HepG2 (cell line): ENCODE measurements around the gene KCTD1. TPM values are rescaled to one million over a fixed set of nuclear protein-coding genes. Genes with fewer than 3 reads are reported as not detected.

Source experiments
- IRX3 ChIP-seq: sonication (generic); formaldehyde crosslinking; IDR thresholded peaks from 2 replicates; pipeline ENCODE4 v1.8.1; 2023; ENCODE audit warnings: mild to moderate bottlenecking, low read depth, missing genetic modification reagents, borderline replicate concordance
- KLF15 ChIP-seq: sonication (generic); formaldehyde crosslinking; IDR thresholded peaks from 2 replicates; pipeline ENCODE4 v1.8.1; 2023; ENCODE audit warnings: borderline replicate concordance, mild to moderate bottlenecking, inconsistent platforms, missing genetic modification reagents, mixed read lengths
- ZNF331 ChIP-seq: sonication (generic); formaldehyde crosslinking; IDR thresholded peaks from 2 replicates; pipeline ENCODE4 v1.4.0; 2020; ENCODE audit warnings: missing genetic modification reagents
- polyA plus RNA-seq, 8 experiments: library from polyadenylated mRNA; depleted of rRNA in 3 of 8; stranded (reverse) in 7 of 8; unstranded in 1 of 8; fragments of >200 nt; fragmentation: Illumina TruSeq in 4 of 8; extraction: Trizol in 4 of 8; gene quantifications; 2 replicates each; pipeline versions ENCODE4 v1.2.1 to v1.2.3, GENCODE V29; 2011 to 2016; ENCODE audit warnings: low read depth in 4 of 8, missing spikeins in 1 of 8, mixed read lengths in 1 of 8; ENCODE audit not compliant: insufficient read depth in 1 of 8
- total RNA-seq, 5 experiments: library from RNA; depleted of rRNA; stranded (reverse); fragments of >200 nt; fragmentation: Illumina TruSeq; extraction: Trizol; gene quantifications; 2 replicates each; pipeline ENCODE4 v1.2.3, GENCODE V29; 2016; ENCODE audit warnings: low read depth in 1 of 5
- TF ChIP-seq, protein P1 (sequence below): sonication (generic); formaldehyde crosslinking; IDR thresholded peaks from 2 replicates; pipeline ENCODE4 v1.5.0; 2020; ENCODE audit warnings: mild to moderate bottlenecking, missing genetic modification reagents, borderline replicate concordance
- TF ChIP-seq, protein P2 (sequence below): sonication (generic); formaldehyde crosslinking; IDR thresholded peaks from 2 replicates; pipeline ENCODE4 v1.8.1; 2022; ENCODE audit warnings: mild to moderate bottlenecking, missing genetic modification reagents
- TF ChIP-seq, protein P3 (sequence below): sonication (generic); formaldehyde crosslinking; IDR thresholded peaks from 2 replicates; pipeline ENCODE4 v1.4.0; 2020; ENCODE audit warnings: missing genetic modification reagents; ENCODE audit errors: not compliant biosample characterization
- TF ChIP-seq, protein P4 (sequence below): sonication (generic); formaldehyde crosslinking; IDR thresholded peaks from 2 replicates; pipeline ENCODE4 v1.4.0; 2020; ENCODE audit warnings: missing genetic modification reagents, borderline replicate concordance

The KCTD1 gene
- total and polyA plus RNA-seq, 2 of the 13 experiments (the other 11 are each of a cell fraction or from before 2014, with no cell fraction given), result 2.7 to 6.8 TPM

DNA sequence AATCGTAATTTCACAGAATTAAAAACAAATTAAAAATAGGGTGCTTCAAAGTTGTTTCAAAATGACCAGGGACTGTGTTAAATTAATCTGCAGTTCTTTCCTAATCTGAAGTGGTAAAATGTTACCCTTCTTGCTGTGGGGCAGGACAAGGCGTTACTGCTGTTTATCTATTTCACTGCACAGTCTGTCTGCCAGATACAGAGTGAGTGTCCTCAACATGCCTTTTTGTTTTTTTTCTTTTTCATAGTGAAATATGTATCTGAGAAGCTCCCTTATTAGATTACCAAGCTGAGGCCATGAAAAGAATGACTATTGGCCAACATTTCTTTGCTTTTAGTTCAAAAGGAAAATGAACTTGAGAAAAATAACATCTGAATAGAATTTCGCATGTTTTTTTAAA is 38.0 kb downstream of the KCTD1 start (continued):
- TF ChIP-seq, protein P1, sequence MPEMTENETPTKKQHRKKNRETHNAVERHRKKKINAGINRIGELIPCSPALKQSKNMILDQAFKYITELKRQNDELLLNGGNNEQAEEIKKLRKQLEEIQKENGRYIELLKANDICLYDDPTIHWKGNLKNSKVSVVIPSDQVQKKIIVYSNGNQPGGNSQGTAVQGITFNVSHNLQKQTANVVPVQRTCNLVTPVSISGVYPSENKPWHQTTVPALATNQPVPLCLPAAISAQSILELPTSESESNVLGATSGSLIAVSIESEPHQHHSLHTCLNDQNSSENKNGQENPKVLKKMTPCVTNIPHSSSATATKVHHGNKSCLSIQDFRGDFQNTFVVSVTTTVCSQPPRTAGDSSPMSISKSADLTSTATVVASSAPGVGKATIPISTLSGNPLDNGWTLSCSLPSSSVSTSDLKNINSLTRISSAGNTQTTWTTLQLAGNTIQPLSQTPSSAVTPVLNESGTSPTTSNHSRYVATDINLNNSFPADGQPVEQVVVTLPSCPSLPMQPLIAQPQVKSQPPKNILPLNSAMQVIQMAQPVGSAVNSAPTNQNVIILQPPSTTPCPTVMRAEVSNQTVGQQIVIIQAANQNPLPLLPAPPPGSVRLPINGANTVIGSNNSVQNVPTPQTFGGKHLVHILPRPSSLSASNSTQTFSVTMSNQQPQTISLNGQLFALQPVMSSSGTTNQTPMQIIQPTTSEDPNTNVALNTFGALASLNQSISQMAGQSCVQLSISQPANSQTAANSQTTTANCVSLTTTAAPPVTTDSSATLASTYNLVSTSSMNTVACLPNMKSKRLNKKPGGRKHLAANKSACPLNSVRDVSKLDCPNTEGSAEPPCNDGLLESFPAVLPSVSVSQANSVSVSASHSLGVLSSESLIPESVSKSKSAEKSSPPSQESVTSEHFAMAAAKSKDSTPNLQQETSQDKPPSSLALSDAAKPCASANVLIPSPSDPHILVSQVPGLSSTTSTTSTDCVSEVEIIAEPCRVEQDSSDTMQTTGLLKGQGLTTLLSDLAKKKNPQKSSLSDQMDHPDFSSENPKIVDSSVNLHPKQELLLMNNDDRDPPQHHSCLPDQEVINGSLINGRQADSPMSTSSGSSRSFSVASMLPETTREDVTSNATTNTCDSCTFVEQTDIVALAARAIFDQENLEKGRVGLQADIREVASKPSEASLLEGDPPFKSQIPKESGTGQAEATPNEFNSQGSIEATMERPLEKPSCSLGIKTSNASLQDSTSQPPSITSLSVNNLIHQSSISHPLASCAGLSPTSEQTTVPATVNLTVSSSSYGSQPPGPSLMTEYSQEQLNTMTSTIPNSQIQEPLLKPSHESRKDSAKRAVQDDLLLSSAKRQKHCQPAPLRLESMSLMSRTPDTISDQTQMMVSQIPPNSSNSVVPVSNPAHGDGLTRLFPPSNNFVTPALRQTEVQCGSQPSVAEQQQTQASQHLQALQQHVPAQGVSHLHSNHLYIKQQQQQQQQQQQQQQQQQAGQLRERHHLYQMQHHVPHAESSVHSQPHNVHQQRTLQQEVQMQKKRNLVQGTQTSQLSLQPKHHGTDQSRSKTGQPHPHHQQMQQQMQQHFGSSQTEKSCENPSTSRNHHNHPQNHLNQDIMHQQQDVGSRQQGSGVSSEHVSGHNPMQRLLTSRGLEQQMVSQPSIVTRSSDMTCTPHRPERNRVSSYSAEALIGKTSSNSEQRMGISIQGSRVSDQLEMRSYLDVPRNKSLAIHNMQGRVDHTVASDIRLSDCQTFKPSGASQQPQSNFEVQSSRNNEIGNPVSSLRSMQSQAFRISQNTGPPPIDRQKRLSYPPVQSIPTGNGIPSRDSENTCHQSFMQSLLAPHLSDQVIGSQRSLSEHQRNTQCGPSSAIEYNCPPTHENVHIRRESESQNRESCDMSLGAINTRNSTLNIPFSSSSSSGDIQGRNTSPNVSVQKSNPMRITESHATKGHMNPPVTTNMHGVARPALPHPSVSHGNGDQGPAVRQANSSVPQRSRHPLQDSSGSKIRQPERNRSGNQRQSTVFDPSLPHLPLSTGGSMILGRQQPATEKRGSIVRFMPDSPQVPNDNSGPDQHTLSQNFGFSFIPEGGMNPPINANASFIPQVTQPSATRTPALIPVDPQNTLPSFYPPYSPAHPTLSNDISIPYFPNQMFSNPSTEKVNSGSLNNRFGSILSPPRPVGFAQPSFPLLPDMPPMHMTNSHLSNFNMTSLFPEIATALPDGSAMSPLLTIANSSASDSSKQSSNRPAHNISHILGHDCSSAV (CRISPR knock-in tag), result no peak
- no peak for TF ChIP-seq IRX3 (CRISPR knock-in tag)
- TF ChIP-seq, protein P2, sequence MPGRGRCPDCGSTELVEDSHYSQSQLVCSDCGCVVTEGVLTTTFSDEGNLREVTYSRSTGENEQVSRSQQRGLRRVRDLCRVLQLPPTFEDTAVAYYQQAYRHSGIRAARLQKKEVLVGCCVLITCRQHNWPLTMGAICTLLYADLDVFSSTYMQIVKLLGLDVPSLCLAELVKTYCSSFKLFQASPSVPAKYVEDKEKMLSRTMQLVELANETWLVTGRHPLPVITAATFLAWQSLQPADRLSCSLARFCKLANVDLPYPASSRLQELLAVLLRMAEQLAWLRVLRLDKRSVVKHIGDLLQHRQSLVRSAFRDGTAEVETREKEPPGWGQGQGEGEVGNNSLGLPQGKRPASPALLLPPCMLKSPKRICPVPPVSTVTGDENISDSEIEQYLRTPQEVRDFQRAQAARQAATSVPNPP (CRISPR knock-in tag), result no peak
- TF ChIP-seq KLF15, result no peak
- no peak for TF ChIP-seq ZNF331 (CRISPR knock-in tag)
- TF ChIP-seq, protein P3, sequence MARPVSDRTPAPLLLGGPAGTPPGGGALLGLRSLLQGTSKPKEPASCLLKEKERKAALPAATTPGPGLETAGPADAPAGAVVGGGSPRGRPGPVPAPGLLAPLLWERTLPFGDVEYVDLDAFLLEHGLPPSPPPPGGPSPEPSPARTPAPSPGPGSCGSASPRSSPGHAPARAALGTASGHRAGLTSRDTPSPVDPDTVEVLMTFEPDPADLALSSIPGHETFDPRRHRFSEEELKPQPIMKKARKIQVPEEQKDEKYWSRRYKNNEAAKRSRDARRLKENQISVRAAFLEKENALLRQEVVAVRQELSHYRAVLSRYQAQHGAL (CRISPR knock-in tag), result no peak
- TF ChIP-seq, protein P4, sequence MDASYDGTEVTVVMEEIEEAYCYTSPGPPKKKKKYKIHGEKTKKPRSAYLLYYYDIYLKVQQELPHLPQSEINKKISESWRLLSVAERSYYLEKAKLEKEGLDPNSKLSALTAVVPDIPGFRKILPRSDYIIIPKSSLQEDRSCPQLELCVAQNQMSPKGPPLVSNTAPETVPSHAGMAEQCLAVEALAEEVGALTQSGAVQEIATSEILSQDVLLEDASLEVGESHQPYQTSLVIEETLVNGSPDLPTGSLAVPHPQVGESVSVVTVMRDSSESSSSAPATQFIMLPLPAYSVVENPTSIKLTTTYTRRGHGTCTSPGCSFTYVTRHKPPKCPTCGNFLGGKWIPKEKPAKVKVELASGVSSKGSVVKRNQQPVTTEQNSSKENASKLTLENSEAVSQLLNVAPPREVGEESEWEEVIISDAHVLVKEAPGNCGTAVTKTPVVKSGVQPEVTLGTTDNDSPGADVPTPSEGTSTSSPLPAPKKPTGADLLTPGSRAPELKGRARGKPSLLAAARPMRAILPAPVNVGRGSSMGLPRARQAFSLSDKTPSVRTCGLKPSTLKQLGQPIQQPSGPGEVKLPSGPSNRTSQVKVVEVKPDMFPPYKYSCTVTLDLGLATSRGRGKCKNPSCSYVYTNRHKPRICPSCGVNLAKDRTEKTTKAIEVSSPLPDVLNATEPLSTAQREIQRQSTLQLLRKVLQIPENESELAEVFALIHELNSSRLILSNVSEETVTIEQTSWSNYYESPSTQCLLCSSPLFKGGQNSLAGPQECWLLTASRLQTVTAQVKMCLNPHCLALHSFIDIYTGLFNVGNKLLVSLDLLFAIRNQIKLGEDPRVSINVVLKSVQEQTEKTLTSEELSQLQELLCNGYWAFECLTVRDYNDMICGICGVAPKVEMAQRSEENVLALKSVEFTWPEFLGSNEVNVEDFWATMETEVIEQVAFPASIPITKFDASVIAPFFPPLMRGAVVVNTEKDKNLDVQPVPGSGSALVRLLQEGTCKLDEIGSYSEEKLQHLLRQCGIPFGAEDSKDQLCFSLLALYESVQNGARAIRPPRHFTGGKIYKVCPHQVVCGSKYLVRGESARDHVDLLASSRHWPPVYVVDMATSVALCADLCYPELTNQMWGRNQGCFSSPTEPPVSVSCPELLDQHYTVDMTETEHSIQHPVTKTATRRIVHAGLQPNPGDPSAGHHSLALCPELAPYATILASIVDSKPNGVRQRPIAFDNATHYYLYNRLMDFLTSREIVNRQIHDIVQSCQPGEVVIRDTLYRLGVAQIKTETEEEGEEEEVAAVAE, result no peak
